Measurements from ENCODE around the gene MINPP1. TPM values are rescaled to one million over a fixed set of nuclear protein-coding genes. Genes with fewer than 3 reads are reported as not detected.

MINPP1 gene
- total and polyA plus RNA-seq, 5 donors from 2014 or later: 2.8 to 13.5 (median 10.7) TPM

DNA sequence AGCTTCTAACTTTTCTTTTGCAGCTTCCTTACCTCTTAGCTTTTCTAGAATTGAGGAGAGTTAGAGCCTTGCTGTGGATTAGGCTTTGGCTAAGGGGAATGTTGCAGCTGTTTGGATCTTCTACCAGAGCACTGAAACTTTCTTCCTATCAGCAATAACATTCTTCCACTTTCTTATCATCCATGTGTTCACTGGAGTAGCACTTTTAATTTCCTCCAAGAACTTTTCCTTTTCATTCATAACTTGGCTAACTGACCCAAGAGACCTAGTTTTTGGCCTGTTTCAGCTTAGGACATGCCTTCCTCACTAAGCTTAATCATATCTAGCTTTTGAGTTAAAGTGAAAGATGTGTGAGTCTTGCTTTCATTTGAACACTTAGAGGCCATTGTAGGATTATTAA, 19.6 kb downstream of the MINPP1 start:
- no peak overlapping the region for H3K27ac Mint-ChIP-seq
- H3K4me1 Mint-ChIP-seq: peaks cover 6 to 22% (median 13%) of the 10 kb centered on the region in 4 donors
- DNase-seq (no peak), ATAC-seq (ENCODE audit: low read depth in 2 of 2) (no peak)
- peaks cover 60% of the 10 kb centered on the region for H3K36me3 Mint-ChIP-seq
- no peak overlapping the region for H3K4me3 Mint-ChIP-seq
- H3K9me3 Mint-ChIP-seq: peaks cover 0 to 13% (median 2%) of the 10 kb centered on the region in 7 donors
- no peaks in the 10 kb centered on the region for H3K27me3 ChIP-seq (ENCODE audit: control insufficient read depth, insufficient read depth, low read length)
- H3K9me3 ChIP-seq (ENCODE audit: control insufficient read depth in 2 of 2, low read length in 2 of 2): no peaks in the 10 kb centered on the region
- peaks cover 22% of the 10 kb centered on the region for H3K36me3 ChIP-seq (ENCODE audit: control insufficient read depth, insufficient read depth, low read length)
- no peak overlapping the region for H3K27ac ChIP-seq (ENCODE audit: insufficient read depth, low read length, poor library complexity, severe bottlenecking)
- H3K4me1 ChIP-seq (ENCODE audit: control insufficient read depth, insufficient read depth, low read length, poor library complexity, severe bottlenecking): no peaks in the 10 kb centered on the region
- no peaks in the 10 kb centered on the region for H3K27me3 Mint-ChIP-seq
- H3K4me3 ChIP-seq (ENCODE audit: low read depth, low read length): no peak overlapping the region

DNA sequence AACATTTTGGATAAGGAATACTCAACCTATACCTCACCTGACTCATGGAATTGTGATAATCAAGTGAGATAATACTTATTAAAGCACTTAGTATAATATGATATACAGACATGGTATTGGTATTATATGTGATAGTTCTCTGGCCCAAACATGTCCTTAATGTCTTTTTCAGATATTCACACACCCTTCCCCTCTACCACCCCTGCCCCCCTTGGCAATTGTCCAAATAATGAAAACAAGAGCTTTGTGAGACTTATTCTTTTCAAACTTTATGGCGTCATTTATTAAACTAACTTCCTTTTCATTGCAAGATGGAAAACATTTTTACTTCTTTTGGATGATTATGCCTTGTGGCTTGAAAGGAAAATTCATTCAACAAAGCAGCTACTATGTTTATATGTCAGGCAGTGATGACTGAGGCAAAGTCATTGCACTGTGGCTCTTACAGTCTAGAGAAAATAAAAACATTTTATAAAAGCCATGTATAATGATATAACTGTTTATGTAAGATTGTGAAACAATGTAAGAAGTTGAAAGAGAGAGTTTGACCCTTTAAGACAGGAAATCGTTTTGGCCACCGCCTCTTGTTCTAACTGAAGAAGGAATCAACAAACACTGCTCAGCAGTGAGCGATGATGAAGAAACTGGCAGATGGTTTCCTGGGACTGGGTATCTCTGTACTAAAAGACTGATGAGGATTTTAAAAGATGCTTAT, 27.4 kb downstream of the MINPP1 start:
- Mint-ChIP-seq H3K27ac (peak overlapping the region in 1 of 3 donors; percentile 9), H3K4me1 (peaks cover 17 to 26% (median 21%) of the 10 kb centered on the region in 4 donors)

DNA sequence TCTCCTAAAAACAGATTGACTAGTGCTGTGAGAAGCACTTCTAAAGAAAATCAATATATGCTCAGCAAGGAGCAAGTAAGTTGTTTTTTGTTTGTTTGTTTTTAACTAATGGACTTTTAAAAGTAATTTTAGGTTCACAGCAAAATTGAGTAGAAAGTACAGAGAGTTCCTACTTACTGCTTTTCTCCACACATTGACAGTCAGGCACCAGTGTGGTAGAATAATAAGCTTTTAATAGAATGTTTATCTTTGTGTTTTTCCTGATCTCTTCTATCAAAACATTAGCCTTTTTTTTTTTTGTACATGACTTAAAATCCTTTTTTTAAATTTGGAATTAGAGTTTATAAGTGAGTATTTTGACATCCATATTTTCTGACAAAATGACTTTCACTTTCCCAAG, 28.0 kb downstream of the MINPP1 start:
- H3K27me3 Mint-ChIP-seq: no peaks in the 10 kb centered on the region
- no peak overlapping the region for H3K27ac ChIP-seq (ENCODE audit: insufficient read depth, low read length, poor library complexity, severe bottlenecking)
- H3K4me3 Mint-ChIP-seq: no peak overlapping the region
- no peaks in the 10 kb centered on the region for H3K4me1 ChIP-seq (ENCODE audit: control insufficient read depth, insufficient read depth, low read length, poor library complexity, severe bottlenecking)
- no peak overlapping the region for H3K27ac Mint-ChIP-seq
- DNase-seq (no peak), ATAC-seq (ENCODE audit: low read depth in 2 of 2) (no peak)
- H3K36me3 ChIP-seq (ENCODE audit: control insufficient read depth, insufficient read depth, low read length): peaks cover 5% of the 10 kb centered on the region
- no peak overlapping the region for H3K4me3 ChIP-seq (ENCODE audit: low read depth, low read length)
- H3K9me3 ChIP-seq (ENCODE audit: control insufficient read depth in 2 of 2, low read length in 2 of 2): no peaks in the 10 kb centered on the region
- H3K9me3 Mint-ChIP-seq: peaks cover 0 to 4% (median 0%) of the 10 kb centered on the region in 7 donors
- H3K4me1 Mint-ChIP-seq: peaks cover 18 to 30% (median 25%) of the 10 kb centered on the region in 4 donors
- H3K36me3 Mint-ChIP-seq: peaks cover 34% of the 10 kb centered on the region
- no peaks in the 10 kb centered on the region for H3K27me3 ChIP-seq (ENCODE audit: control insufficient read depth, insufficient read depth, low read length)

More for the DNA sequence above, 27.4 kb downstream of the MINPP1 start:
- no peak overlapping the region for H3K4me3 Mint-ChIP-seq
- no peak overlapping the region for H3K27ac ChIP-seq (ENCODE audit: insufficient read depth, low read length, poor library complexity, severe bottlenecking)
- no peak for ATAC-seq (ENCODE audit: low read depth in 2 of 2)
- no peaks in the 10 kb centered on the region for H3K9me3 ChIP-seq (ENCODE audit: control insufficient read depth in 2 of 2, low read length in 2 of 2)
- H3K4me3 ChIP-seq (ENCODE audit: low read depth, low read length): no peak overlapping the region
- H3K36me3 Mint-ChIP-seq: peaks cover 38% of the 10 kb centered on the region
- no peaks in the 10 kb centered on the region for H3K27me3 ChIP-seq (ENCODE audit: control insufficient read depth, insufficient read depth, low read length)
- peaks cover 0 to 4% (median under 1%) of the 10 kb centered on the region in 7 donors for H3K9me3 Mint-ChIP-seq
- H3K27me3 Mint-ChIP-seq: no peaks in the 10 kb centered on the region
- peak in 1 of 3 donors; percentile 4 for DNase-seq
- H3K36me3 ChIP-seq (ENCODE audit: control insufficient read depth, insufficient read depth, low read length): peaks cover 5% of the 10 kb centered on the region
- no peaks in the 10 kb centered on the region for H3K4me1 ChIP-seq (ENCODE audit: control insufficient read depth, insufficient read depth, low read length, poor library complexity, severe bottlenecking)

DNA sequence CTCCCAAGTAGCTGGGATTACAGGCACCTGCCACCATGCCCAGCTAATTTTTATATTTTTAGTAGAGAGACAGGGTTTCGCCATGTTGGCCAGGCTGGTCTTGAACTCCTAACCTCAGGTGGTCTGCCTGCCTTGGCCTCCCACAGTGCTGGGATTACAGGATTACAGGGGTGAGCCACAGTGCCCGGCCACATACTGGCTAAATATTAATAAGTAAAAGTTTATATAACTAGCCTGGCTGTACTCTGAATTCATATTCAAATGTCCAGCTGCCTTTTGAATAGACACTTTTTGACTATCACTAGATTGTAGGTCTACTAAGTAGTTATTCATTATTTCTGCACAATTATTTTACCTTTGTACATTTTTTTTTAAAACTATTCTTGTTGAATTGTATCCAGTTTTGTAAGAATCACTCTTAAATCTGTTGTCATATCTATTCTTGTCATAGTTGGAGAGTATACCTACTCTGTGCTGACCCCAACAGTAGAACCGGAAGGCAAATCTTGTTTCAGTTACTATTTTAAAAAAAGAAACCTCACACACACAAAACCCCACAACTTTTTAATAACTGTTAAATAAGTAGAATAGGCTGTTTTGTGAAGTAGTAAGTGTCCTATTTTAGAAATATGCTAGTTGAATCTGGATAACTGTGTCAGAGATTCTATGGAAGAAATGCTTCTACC, 29.6 kb downstream of the MINPP1 start:
- Histone ChIP-seq H3K27ac (ENCODE audit: insufficient read depth, low read length, poor library complexity, severe bottlenecking) (no peak overlapping the region), H3K4me1 (ENCODE audit: control insufficient read depth, insufficient read depth, low read length, poor library complexity, severe bottlenecking) (no peaks in the 10 kb centered on the region), H3K27me3 (ENCODE audit: control insufficient read depth, insufficient read depth, low read length) (no peaks in the 10 kb centered on the region), H3K36me3 (ENCODE audit: control insufficient read depth, insufficient read depth, low read length) (peaks cover 5% of the 10 kb centered on the region), H3K9me3 (ENCODE audit: control insufficient read depth in 2 of 2, low read length in 2 of 2) (no peaks in the 10 kb centered on the region), H3K4me3 (ENCODE audit: low read depth, low read length) (no peak overlapping the region)
- Mint-ChIP-seq H3K27ac (no peak overlapping the region), H3K27me3 (no peaks in the 10 kb centered on the region), H3K9me3 (peaks cover 0 to 4% (median 0%) of the 10 kb centered on the region in 7 donors), H3K4me3 (no peak overlapping the region), H3K36me3 (peaks cover 29% of the 10 kb centered on the region), H3K4me1 (peaks cover 7 to 38% (median 22%) of the 10 kb centered on the region in 4 donors)
- DNase-seq (no peak), ATAC-seq (ENCODE audit: low read depth in 2 of 2) (no peak)

DNA sequence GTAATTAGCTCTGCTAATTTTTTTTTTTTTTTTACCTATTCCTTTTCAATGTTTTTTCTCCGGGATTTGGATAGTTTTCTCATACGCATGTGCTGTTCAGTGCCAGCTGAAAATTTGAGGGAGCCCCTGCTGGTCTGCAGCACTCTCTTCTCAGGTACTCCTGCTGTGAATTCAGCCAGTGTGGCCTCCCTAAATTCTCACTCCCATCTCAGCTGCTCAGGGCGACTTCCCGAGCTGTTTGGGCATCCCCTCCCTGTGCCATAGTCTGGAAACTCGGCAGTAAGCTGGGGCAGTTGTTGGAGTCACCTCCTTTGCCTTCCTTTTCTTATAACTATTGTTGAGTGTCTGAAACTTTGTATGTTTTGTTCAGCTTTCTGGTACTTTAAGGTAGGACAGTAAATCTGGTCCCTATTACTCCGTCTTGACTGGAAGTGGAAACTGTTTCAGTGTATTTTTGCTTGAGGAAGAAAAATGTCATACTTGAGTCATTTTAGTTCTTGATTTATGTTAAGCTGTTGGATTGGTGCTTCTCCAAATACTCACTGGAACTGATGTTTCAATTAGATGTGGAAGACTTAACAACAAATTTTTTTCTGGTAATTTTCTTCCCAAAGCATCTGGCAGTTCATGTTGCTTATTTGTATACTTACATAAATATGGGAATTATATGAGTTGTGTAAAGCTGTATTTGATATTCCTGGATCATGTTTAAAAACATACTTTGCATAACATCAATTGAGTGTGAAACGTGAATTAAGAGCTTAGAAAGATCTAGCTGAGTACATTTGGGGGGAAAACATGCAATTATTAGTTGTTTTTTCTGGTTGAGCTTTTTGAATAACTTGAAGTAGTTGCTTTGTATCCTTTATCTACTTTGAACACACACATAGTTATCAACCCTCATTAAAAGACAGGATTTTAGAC, 33.7 kb downstream of the MINPP1 start:
- Histone ChIP-seq H3K9me3 (ENCODE audit: control insufficient read depth in 2 of 2, low read length in 2 of 2) (peaks cover 4 to 11% of the 10 kb centered on the region in 2 experiments), H3K27ac (ENCODE audit: insufficient read depth, low read length, poor library complexity, severe bottlenecking) (no peak overlapping the region), H3K4me1 (ENCODE audit: control insufficient read depth, insufficient read depth, low read length, poor library complexity, severe bottlenecking) (no peaks in the 10 kb centered on the region), H3K4me3 (ENCODE audit: low read depth, low read length) (no peak overlapping the region), H3K27me3 (ENCODE audit: control insufficient read depth, insufficient read depth, low read length) (no peaks in the 10 kb centered on the region), H3K36me3 (ENCODE audit: control insufficient read depth, insufficient read depth, low read length) (peaks cover 22% of the 10 kb centered on the region)
- H3K4me3 Mint-ChIP-seq: no peak overlapping the region
- DNase-seq (no peak), ATAC-seq (ENCODE audit: low read depth in 2 of 2) (no peak)
- peaks cover 46% of the 10 kb centered on the region for H3K36me3 Mint-ChIP-seq
- peaks cover 0 to 19% (median 8%) of the 10 kb centered on the region in 7 donors for H3K9me3 Mint-ChIP-seq
- H3K4me1 Mint-ChIP-seq: peaks cover 9 to 35% (median 20%) of the 10 kb centered on the region in 4 donors
- H3K27me3 Mint-ChIP-seq: no peaks in the 10 kb centered on the region
- H3K27ac Mint-ChIP-seq: peak overlapping the region in 1 of 3 donors; percentile 37

DNA sequence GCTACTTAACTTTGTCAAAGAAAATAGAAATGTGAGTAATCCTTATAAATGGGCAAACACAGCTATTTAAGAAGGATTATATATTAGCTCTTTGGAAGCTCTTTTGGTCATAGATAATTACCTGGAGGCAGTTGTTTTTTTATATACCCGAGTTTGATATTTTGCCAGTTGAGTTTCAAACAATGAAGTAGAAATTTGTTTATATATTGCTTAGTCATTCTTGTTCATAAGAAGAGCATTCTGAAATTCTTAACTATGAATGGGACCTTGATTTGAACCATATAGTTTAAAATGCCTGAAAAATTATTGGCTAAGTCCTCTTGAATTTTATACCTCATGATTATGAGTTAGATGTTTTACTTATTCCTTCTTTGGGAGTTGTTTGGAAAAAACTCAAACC, 36.4 kb downstream of the MINPP1 start:
- H3K9me3 Mint-ChIP-seq: peaks cover 0 to 19% (median 8%) of the 10 kb centered on the region in 7 donors
- Histone ChIP-seq H3K27me3 (ENCODE audit: control insufficient read depth, insufficient read depth, low read length) (no peaks in the 10 kb centered on the region), H3K4me3 (ENCODE audit: low read depth, low read length) (no peak overlapping the region), H3K4me1 (ENCODE audit: control insufficient read depth, insufficient read depth, low read length, poor library complexity, severe bottlenecking) (peaks cover 5% of the 10 kb centered on the region), H3K36me3 (ENCODE audit: control insufficient read depth, insufficient read depth, low read length) (peaks cover 28% of the 10 kb centered on the region), H3K9me3 (ENCODE audit: control insufficient read depth in 2 of 2, low read length in 2 of 2) (peaks cover 4 to 13% of the 10 kb centered on the region in 2 experiments), H3K27ac (ENCODE audit: insufficient read depth, low read length, poor library complexity, severe bottlenecking) (no peak overlapping the region)
- ATAC-seq (ENCODE audit: low read depth in 2 of 2): no peak
- peak overlapping the region in 1 of 3 donors; percentile 86 for H3K27ac Mint-ChIP-seq
- no peak for DNase-seq
- peaks cover 13 to 24% (median 21%) of the 10 kb centered on the region in 4 donors for H3K4me1 Mint-ChIP-seq
- H3K4me3 Mint-ChIP-seq: no peak overlapping the region
- peaks cover 59% of the 10 kb centered on the region for H3K36me3 Mint-ChIP-seq
- H3K27me3 Mint-ChIP-seq: no peaks in the 10 kb centered on the region

DNA sequence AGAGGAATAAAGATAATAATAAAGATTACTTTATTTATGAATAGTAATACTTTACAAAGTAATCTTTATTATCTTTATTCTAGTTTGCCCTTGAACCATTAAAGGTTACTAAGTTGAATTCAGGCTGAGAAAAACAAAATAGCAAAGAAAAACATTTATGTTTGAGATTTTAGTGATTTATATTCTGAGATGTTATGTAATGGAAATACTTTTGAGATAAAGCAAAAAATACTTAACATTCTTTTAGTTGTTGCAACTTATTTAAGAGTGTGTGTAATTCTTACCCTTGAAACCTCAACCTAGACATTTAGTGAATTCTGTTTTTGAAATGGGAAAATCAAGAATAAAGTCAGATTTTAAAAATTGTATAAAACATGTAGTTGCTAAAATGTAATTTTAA, 40.0 kb downstream of the MINPP1 start:
- Histone ChIP-seq H3K36me3 (ENCODE audit: control insufficient read depth, insufficient read depth, low read length) (peaks cover 28% of the 10 kb centered on the region), H3K4me3 (ENCODE audit: low read depth, low read length) (no peak overlapping the region), H3K9me3 (ENCODE audit: control insufficient read depth in 2 of 2, low read length in 2 of 2) (peaks cover 4 to 13% of the 10 kb centered on the region in 2 experiments), H3K27me3 (ENCODE audit: control insufficient read depth, insufficient read depth, low read length) (no peaks in the 10 kb centered on the region), H3K4me1 (ENCODE audit: control insufficient read depth, insufficient read depth, low read length, poor library complexity, severe bottlenecking) (peaks cover 8% of the 10 kb centered on the region), H3K27ac (ENCODE audit: insufficient read depth, low read length, poor library complexity, severe bottlenecking) (no peak overlapping the region)
- peaks cover 0 to 19% (median 8%) of the 10 kb centered on the region in 7 donors for H3K9me3 Mint-ChIP-seq
- ATAC-seq (ENCODE audit: low read depth in 2 of 2) (no peak), DNase-seq (no peak)
- H3K27me3 Mint-ChIP-seq: no peaks in the 10 kb centered on the region
- H3K36me3 Mint-ChIP-seq: peaks cover 52% of the 10 kb centered on the region
- no peak overlapping the region for H3K4me3 Mint-ChIP-seq
- no peak overlapping the region for H3K27ac Mint-ChIP-seq
- peaks cover 4 to 14% (median 9%) of the 10 kb centered on the region in 4 donors for H3K4me1 Mint-ChIP-seq
